Measurements from ENCODE around the gene NEB. TPM values are rescaled to one million over a fixed set of nuclear protein-coding genes. Genes with fewer than 3 reads are reported as not detected.

The NEB gene
- total RNA-seq, 2 donors from 2014 or later, result 61.1 to 136 TPM

DNA sequence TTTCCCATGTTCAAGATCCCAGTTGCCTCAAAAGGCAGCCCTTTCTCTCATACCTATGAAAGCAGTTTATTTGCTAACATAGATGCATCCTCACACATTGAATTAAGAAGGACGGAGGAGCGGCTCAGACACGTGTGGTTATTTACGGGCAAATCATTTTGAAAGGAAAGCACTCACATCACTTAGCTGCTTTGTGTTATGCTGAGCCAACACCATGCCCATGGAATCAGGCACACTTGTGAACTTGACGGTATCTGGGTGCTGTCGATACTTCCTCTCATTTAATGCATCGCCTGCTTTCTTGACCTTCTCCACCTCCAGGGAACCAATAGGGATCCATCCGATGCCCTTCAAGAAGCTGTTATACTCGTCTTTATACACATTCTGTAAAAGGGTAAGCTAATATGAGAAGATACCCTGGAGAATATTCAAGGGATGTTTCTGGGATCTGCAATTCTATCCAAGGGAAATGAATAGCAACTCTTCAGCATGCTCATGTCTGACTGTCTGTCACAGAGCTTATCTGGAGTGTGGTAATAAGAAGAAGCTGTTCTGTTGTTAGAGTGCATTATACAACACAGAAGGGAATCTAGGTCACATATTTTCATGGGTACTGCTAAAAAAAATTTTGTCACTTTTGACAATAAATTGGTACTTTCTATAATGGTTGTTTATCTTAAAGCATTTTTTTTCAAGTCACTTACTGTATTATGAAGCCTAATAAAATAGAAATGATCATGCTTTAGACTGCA is 63.3 kb downstream of the NEB start:
- Histone ChIP-seq H3K4me3 (no peak overlapping the region), H3K9me3 (no peaks in the 10 kb centered on the region), H3K27me3 (no peaks in the 10 kb centered on the region), H3K27ac (peak overlapping the region in 1 of 2 donors; percentile 55), H3K4me1 (peaks cover 0 to 16% of the 10 kb centered on the region in 2 donors), H3K36me3 (peaks cover 11% of the 10 kb centered on the region)
- no peak for DNase-seq (ENCODE audit: low spot score)
- no peak for TF ChIP-seq CTCF (IDR thresholded peaks at IDR 0.05)

GRCh38 chr2:151670346-151670745 is 63.9 kb downstream of the NEB start:
- no peaks in the 10 kb centered on the region for H3K9me3 ChIP-seq
- TF ChIP-seq CTCF (IDR thresholded peaks at IDR 0.05), result no peak
- no peaks in the 10 kb centered on the region for H3K27me3 ChIP-seq
- H3K4me3 ChIP-seq, result no peak overlapping the region
- peak overlapping the region in 1 of 2 donors; percentile 55 for H3K27ac ChIP-seq
- no peak for DNase-seq (ENCODE audit: low spot score)
- peaks cover 11% of the 10 kb centered on the region for H3K36me3 ChIP-seq
- H3K4me1 ChIP-seq, result peaks cover 0 to 16% of the 10 kb centered on the region in 2 donors

- Histone ChIP-seq H3K4me3 (no peak overlapping the region), H3K9me3 (no peaks in the 10 kb centered on the region), H3K36me3 (peaks cover 14% of the 10 kb centered on the region), H3K27me3 (no peaks in the 10 kb centered on the region), H3K4me1 (peaks cover 0 to 16% of the 10 kb centered on the region in 2 donors), H3K27ac (no peak overlapping the region)
- no peak for TF ChIP-seq CTCF (IDR thresholded peaks at IDR 0.05)
- no peak for DNase-seq (ENCODE audit: low spot score)
Measured at GRCh38 chr2:151669585-151670081, 64.6 kb downstream of the NEB start.

DNA sequence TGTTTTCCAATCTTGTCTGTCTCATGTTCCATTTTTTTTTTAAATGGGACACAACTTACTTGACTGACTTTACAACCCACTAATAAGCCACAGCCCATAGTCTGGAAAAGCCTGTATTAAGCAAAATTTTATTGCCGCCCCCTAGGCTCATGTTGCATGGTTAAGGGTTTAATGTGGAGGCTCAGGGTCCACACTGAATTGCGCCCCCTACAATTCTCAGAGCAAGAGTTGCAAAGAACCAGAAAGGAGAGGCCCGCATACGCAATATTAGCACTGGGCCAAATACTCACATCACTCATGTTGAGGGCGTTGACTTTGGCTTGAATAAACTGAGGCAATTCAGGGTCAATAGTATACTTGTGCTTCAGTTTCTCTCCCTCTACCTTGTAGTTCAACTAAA is 65.5 kb downstream of the NEB start:
- no peak overlapping the region for H3K4me3 ChIP-seq
- no peak for TF ChIP-seq CTCF (IDR thresholded peaks at IDR 0.05)
- peaks cover 0 to 16% of the 10 kb centered on the region in 2 donors for H3K4me1 ChIP-seq
- H3K27ac ChIP-seq, result no peak overlapping the region
- H3K36me3 ChIP-seq, result peaks cover 23% of the 10 kb centered on the region
- no peak for DNase-seq (ENCODE audit: low spot score)
- no peaks in the 10 kb centered on the region for H3K9me3 ChIP-seq
- H3K27me3 ChIP-seq, result no peaks in the 10 kb centered on the region

GRCh38 chr2:151665959-151666358 is 68.3 kb downstream of the NEB start:
- H3K27ac ChIP-seq, result no peak overlapping the region
- no peak overlapping the region for H3K4me3 ChIP-seq
- no peaks in the 10 kb centered on the region for H3K9me3 ChIP-seq
- peaks cover 0 to 12% of the 10 kb centered on the region in 2 donors for H3K4me1 ChIP-seq
- no peak for TF ChIP-seq CTCF (IDR thresholded peaks at IDR 0.05)
- no peak for DNase-seq (ENCODE audit: low spot score)
- peaks cover 21% of the 10 kb centered on the region for H3K36me3 ChIP-seq
- no peaks in the 10 kb centered on the region for H3K27me3 ChIP-seq

All from right atrium auricular region (tissue), 2 donors.